NOMO-1 (cell line): ENCODE measurements around the gene MGAT5.

ENCODE experiments used
- DNase-seq, 2 experiments: peaks; one replicate each; lab custom pipeline; 2025; ENCODE audit not compliant: unreplicated experiment in 2 of 2; lab: John Stamatoyannopoulos, UW

Gene MGAT5

DNA sequence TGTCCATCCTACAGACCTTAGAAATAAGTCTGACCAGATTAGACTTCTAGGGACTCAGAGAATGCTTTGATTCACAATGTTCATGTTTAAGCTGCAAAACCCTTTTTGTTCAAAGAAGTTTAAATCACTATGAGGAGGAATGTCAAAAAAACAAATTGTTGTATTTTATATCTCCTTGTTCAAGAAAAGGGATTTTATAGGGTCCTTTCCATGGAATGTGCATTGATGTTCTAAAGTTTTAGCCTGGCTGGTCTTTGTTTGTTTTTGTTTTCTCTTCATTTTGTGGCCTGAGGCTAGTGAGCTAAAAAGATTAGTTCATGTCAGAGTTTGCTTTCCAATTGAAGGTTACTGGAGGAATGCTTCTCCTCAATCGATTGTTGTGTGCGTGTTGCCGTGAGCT is 77.2 kb downstream of the MGAT5 start:
- DNase-seq, result no peak

GRCh38 chr2:134333646-134334189 is 79.8 kb downstream of the MGAT5 start:
- DNase-seq, result no peak

DNA sequence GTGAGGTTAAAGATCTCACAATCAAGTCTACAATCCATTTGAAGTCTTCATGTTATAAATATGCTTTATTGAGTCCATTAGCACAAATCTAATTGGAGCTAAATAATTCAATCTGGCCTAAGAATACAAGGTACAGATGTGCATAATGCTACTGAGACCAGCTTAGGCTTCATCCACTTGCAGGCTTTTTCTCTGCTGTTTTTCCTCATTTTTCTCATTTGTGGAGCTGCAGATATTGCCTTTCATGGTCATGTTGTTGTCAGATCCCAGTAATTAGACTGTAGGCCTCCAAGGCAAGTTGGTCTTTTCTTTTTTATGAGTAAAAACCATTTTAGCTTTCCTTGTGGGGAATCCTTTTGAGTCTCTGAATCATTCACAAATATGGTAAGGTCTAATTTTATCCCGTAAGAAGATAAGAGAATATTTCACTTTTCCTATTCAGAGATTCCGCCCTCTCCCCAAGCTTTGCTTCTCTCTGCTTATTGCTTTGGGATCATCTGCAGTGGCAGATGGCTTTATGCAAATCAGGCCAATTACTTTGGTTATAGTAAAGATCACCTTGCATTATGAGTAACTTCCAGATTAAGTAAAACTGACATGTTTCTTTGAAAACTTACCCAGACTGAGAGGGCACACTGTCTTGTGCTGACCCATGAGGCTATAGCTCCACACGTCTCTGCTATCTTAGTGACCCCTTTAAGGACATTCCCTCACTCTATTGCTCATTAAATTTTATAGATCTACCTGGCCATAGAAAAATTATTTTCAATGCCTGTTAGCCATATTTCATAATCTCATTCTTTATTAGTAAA is 80.9 kb downstream of the MGAT5 start:
- DNase-seq, result no peak

GRCh38 chr2:134335601-134336000 is 81.7 kb downstream of the MGAT5 start:
- no peak for DNase-seq

GRCh38 chr2:134336352-134336751 is 82.5 kb downstream of the MGAT5 start:
- no peak for DNase-seq

GRCh38 chr2:134336921-134337320 is 83.0 kb downstream of the MGAT5 start:
- DNase-seq, result no peak

GRCh38 chr2:134337631-134338030 is 83.8 kb downstream of the MGAT5 start:
- no peak for DNase-seq

GRCh38 chr2:134338208-134338607 is 84.3 kb downstream of the MGAT5 start:
- peak; percentile 47 to 70 for DNase-seq

DNA sequence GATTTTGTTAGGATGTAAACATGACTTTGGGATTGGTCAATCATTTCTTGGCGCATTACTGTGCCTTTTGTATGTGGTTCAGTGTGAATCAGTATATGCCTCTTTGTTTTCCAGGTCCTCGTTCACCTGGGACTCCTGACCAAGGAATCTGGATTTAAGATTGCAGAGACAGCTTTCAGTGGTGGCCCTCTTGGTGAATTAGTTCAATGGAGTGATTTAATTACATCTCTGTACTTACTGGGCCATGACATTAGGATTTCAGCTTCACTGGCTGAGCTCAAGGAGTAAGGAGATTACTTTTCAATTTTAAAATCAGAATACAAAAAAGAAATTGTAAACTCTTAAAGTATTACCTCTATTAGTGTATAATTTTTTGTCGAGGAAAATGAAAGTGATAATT is 87.6 kb downstream of the MGAT5 start:
- no peak for DNase-seq

DNA sequence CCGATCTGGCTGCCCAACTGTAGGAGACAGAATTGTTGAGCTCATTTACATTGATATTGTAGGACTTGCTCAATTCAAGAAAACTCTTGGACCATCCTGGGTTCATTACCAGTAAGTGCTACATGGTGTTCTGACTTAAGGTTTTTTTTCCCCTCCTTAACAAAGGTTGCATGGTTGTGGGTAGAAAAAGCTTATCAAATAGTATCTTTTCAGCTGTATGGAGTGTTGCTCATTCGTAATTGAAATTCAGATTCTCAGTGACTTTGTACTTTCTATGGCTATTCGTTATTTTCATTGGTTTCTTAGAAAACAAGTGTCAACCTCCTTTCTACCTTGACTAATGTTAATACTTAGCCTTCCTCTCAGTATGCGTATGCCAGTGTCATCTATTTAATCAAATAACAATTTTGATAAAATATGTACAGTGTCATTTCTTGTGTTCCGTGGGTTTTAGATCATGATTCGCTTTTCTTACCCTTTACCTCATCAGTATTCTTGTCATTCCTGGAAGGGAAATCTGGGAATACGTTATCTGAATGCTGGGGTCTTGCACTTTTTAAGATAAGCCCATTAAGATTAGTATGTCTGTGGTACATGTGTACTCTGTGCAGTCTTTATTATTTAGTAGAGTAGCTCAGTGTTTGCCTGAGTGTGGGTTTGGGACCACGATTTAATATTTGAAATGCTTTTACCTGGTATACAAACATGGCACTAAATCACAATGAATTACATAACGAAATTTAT is 91.3 kb downstream of the MGAT5 start:
- DNase-seq, result no peak

DNA sequence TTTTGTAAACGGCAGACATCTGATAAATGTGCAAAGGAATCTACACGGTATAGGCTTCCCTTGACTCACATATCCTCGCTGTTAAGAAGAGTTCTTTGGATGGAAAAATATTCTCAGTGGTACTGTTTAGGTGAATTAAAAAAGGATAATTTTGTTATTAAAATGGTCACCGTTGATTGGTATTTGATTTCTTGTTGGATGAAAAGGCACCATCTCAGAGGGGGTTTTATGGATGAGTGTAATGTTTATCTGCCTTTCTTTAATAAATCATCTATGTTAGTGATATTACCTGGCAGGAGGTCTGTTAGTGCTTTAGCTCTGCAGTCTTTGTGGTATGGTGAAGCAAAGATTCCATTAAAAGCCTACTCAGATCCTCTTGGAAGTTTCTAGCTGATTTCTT is 92.3 kb downstream of the MGAT5 start:
- DNase-seq, result no peak

GRCh38 chr2:134347756-134348155 is 93.9 kb downstream of the MGAT5 start:
- DNase-seq, result no peak

- no peak for DNase-seq
These were observed 94.4 kb downstream of the MGAT5 start for GRCh38 chr2:134348239-134348638.

GRCh38 chr2:134348760-134349159 is 94.9 kb downstream of the MGAT5 start:
- no peak for DNase-seq

DNA sequence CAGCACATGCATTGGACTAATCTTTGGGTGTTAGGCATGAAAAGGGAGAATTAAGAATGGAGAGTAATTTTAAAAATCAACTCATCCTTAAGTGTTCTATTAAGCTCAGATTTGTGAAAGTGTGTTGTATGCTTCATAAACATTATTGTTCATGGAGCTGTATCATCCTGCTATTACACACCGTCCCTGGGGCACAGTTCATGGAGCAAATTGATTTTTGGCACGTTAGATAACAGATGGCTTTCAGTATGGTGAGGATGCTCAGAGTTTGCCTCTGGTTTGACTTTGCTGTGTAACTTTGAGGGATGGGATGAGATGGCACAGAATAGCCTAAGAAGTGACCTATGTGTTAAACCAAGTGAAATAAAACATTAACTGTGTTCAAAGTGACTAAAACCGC is 97.1 kb downstream of the MGAT5 start:
- no peak for DNase-seq

GRCh38 chr2:134351899-134352298 is 98.0 kb downstream of the MGAT5 start:
- no peak for DNase-seq

- DNase-seq, result no peak
These were observed 99.0 kb downstream of the MGAT5 start for GRCh38 chr2:134352844-134353243.

DNA sequence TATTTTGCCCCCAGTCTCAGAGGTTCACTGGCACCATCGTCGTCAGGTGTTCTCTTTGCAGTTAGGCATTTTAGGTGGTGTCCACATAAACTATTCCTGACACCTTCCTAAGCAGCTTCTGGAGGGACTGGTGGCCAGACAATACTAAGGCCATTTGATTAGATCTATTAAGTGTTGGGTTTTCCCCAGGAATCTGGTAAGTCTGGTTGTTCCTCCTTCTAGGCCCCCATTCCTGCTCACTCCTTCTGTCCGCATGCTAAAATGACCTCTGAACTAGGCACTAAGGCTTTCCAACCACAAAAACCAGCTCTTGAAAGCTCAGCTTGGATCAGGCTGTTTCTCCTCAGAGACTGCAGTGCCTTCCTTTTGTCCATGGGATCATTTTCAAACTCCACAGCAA is 100.7 kb downstream of the MGAT5 start:
- DNase-seq, result no peak

DNA sequence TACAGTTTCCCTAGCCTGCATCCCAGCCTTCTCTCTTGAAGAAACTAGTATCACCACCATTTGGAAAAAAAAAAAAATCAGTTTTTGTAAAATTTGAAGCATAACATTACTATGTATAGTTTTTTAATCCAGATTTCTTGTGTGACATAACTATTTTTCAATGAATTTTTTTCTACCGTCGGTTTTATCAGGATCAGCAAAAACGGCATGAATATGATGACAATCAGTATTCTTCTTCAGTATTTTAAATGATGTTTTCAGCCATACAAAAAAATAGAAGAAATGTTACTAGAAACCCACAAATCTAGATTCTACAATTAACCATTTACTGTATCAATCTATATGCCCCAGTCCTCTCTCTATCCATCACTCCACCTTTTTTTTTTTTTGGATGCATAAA is 103.9 kb downstream of the MGAT5 start:
- DNase-seq, result no peak

GRCh38 chr2:134359367-134360081 is 105.7 kb downstream of the MGAT5 start:
- DNase-seq, result no peak

- no peak for DNase-seq
These were observed 107.0 kb downstream of the MGAT5 start for GRCh38 chr2:134360745-134361487.
